GM19238 (cell line): ENCODE results near the gene SPIB.
"Not testable (repeated sequence)": the region's sequence is repeated elsewhere in the genome, so short reads cannot be mapped to it uniquely, and the experiment has no call there.

Experiments
- DNase-seq: peaks from one replicate; pipeline ENCODE4 v3.0.0; 2011; ENCODE audit warnings: low spot score; ENCODE audit not compliant: insufficient read length

SPIB gene

GRCh38 chr19:50465986-50466705 lies 47.4 kb downstream of the SPIB start:
- no peak for DNase-seq

GRCh38 chr19:50466706-50467039 lies 47.9 kb downstream of the SPIB start:
- no peak for DNase-seq

- DNase-seq: no peak
Measured at GRCh38 chr19:50467566-50467965, 48.8 kb downstream of the SPIB start.

GRCh38 chr19:50468818-50469217 lies 50.1 kb downstream of the SPIB start:
- DNase-seq: no peak

GRCh38 chr19:50473336-50473735 lies 54.6 kb downstream of the SPIB start:
- not testable (repeated sequence) for DNase-seq

GRCh38 chr19:50475101-50475568 lies 56.4 kb downstream of the SPIB start:
- no peak for DNase-seq

- DNase-seq: no peak
Measured at GRCh38 chr19:50475736-50476223, 57.0 kb downstream of the SPIB start.

- DNase-seq: peak; percentile 100
Measured at GRCh38 chr19:50476224-50476906, 57.6 kb downstream of the SPIB start, which contains the start of the genes EMC10 and GARIN5A. TSS of gene EMC10 (plus strand) at chr19:50476507. CDS start at chr19:50476545, 38 bp downstream. TSS of gene GARIN5A (minus strand) at chr19:50476848. CDS start at chr19:50476388, 460 bp downstream.

GRCh38 chr19:50476907-50477238 lies 58.1 kb downstream of the SPIB start:
- no peak for DNase-seq

- no peak for DNase-seq
Measured at GRCh38 chr19:50477751-50478515, 59.2 kb downstream of the SPIB start.

- no peak for DNase-seq
Measured at GRCh38 chr19:50478901-50479715, 60.4 kb downstream of the SPIB start.

- no peak for DNase-seq
Measured at GRCh38 chr19:50479761-50480251, 61.1 kb downstream of the SPIB start.

GRCh38 chr19:50480281-50481111 lies 61.8 kb downstream of the SPIB start:
- DNase-seq: no peak
